Cardiac fibroblast (primary cell): ENCODE data around the gene NEK4.

Experiments used
- DNase-seq, 2 donors: peaks; one replicate each; pipeline versions ENCODE4 v3.0.0 to v3.0.0-alpha.2; 2010; ENCODE audit warnings: low read depth in 2 of 2
- H3K4me3 ChIP-seq, 2 donors: replicated peaks in 1 of 2; 1 replicate in 1 of 2; 2 replicates in 1 of 2; pipeline ENCODE4 v1.5.1; 2011; ENCODE audit warnings: low read depth in 2 of 2, low read length in 2 of 2, mild to moderate bottlenecking in 2 of 2, moderate library complexity in 1 of 2
- TF ChIP-seq, protein P1 (sequence below): IDR thresholded peaks from one replicate; pipeline ENCODE4 v1.5.1; 2011; ENCODE audit warnings: low read depth, mild to moderate bottlenecking, low read length, inconsistent platforms

The NEK4 gene

DNA sequence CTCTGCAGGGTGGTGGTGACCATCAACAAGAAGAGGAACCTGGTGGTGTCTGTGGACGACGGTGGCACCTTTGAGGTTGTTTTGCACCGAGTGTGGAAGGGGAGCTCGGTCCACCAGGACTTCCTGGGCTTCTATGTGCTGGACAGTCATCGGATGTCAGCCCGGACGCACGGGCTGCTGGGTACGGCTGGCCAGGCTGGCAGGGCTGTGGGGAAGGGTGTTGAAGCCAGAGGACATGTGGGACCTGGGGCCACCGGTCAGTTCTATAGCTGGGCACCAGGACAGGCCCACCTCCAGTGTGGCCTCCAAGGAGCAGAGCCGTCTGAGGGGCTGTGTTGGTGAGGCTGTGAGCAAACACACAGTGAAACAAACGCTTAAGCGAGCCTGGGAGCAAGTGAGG is 20.0 kb upstream of the NEK4 start:
- DNase-seq: no peak
- TF ChIP-seq, protein P1, sequence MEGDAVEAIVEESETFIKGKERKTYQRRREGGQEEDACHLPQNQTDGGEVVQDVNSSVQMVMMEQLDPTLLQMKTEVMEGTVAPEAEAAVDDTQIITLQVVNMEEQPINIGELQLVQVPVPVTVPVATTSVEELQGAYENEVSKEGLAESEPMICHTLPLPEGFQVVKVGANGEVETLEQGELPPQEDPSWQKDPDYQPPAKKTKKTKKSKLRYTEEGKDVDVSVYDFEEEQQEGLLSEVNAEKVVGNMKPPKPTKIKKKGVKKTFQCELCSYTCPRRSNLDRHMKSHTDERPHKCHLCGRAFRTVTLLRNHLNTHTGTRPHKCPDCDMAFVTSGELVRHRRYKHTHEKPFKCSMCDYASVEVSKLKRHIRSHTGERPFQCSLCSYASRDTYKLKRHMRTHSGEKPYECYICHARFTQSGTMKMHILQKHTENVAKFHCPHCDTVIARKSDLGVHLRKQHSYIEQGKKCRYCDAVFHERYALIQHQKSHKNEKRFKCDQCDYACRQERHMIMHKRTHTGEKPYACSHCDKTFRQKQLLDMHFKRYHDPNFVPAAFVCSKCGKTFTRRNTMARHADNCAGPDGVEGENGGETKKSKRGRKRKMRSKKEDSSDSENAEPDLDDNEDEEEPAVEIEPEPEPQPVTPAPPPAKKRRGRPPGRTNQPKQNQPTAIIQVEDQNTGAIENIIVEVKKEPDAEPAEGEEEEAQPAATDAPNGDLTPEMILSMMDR: no peak
- H3K4me3 ChIP-seq: no peak overlapping the region

DNA sequence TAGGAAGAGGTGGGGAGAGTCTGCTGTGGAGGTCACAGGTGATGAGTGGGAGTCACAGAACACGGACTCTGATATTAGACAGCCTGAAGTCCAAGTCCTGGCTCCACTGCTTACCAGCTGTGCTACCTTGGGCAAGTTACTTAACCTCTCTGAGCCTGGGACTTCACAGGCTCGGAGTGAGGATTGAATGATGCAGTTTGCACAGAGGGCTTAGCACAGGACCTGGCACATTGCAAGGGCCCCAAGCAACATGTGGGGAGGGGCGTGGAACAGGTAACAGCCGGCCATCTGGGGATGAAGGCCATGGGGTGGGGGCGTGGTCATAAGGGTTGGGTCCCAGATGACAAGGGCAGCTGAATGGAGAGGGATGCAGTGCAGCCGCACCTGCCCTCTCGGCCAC is 19.6 kb upstream of the NEK4 start:
- no peak overlapping the region for H3K4me3 ChIP-seq
- no peak for DNase-seq
- TF ChIP-seq, protein P1: no peak

DNA sequence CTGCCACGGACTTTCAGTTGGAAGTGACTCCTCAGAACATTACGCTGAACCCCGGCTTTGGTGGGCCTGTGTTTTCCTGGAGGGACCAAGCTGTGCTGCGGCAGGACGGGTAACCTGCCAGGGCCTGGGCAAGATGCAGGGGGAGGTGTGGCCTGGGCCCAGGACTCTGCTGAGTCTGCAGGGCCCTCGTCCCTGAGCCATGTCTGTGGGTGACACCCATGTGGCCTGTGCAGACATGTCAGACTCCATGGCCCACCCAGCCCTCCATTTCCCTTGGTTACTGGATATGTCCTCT is 19.0 kb upstream of the NEK4 start:
- H3K4me3 ChIP-seq: no peak overlapping the region
- DNase-seq: no peak
- TF ChIP-seq, protein P1: no peak

GRCh38 chr3:52788890-52789745 is 18.4 kb upstream of the NEK4 start:
- no peak for DNase-seq
- TF ChIP-seq, protein P1: no peak
- no peak overlapping the region for H3K4me3 ChIP-seq

DNA sequence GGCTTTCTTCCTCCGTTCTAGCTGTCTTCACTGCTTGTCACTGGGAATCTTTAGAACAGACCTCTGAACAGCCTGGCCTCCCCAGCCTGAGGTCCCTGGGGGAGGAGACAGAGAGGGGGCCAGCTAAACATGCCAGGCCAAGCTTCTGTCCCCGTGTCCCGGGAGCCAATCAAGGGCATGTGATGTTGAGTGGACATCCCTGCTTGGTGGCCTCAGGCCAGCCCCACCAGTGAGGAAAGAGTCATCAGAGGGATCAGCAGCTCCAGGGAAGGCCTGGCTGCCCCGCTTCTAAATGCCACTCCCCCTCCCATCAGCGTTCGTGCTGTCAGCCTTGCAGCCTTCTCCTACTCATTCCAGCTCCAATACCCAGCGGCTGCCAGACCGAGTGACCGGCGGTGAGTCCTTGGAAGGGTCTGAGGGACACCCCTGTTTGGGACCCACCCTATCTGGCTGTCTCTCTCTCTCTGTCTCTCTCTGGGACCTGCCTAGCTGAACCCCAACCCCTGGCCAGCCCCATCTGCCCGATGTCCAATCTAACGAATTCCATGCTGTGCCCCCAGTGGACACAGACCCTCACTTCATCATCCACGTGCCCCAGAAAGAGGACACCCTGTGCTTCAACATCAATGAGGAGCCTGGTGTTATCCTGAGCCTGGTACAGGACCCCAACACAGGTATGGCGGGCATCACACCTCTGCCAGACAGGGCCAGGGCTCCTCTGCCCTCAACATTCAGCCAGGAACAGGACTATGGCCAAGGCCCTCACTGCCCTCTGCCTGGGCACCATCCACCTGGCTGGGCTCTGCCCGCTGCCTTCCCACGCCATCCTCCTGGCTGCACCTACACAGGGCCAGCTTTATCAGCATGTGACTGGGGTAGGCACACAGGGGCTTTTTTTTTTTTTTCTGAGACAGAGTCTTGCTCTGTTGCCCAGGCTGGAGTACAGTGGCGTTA is 17.2 kb upstream of the NEK4 start:
- DNase-seq: peak in 1 of 2 donors; percentile 11
- no peak overlapping the region for H3K4me3 ChIP-seq
- TF ChIP-seq, protein P1: no peak

DNA sequence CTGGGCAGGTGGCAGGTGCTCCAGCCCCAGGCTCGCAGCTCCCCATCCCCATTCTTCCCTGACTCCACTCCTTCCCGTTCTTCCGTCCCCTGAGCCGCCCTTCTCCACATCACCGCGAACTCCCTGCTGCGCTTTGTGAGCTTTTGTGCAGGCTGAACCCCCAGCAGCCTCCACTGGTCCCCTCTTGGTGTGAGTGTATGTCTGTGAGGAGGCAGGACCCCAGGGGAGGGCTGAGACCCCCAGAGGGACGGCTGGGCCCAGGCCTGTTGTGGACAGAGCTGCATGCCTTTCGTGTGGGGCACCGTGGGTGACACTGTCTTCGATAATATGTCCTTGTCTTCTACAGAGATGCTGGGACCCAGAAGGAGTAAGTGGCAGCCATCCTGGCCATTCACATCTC is 16.5 kb upstream of the NEK4 start:
- TF ChIP-seq, protein P1: no peak

More for the DNA sequence above, 16.5 kb upstream of the NEK4 start:
- H3K4me3 ChIP-seq: no peak overlapping the region
- no peak for DNase-seq
